Superior temporal gyrus (tissue), 1 donor: ENCODE measurements around the gene BTBD7.

ENCODE experiments used
- DNase-seq: peaks from one replicate; pipeline ENCODE4 v3.0.0-alpha.2; 2016; ENCODE audit errors: extremely low spot score

BTBD7 gene

GRCh38 chr14:93195316-93195999, 137.4 kb downstream of the BTBD7 start:
- DNase-seq, result no peak
